ENCODE results near the gene OR52L1.
"Not testable (repeated sequence)": the region's sequence is repeated elsewhere in the genome, so short reads cannot be mapped to it uniquely, and the experiment has no call there.

OR52L1 gene

DNA sequence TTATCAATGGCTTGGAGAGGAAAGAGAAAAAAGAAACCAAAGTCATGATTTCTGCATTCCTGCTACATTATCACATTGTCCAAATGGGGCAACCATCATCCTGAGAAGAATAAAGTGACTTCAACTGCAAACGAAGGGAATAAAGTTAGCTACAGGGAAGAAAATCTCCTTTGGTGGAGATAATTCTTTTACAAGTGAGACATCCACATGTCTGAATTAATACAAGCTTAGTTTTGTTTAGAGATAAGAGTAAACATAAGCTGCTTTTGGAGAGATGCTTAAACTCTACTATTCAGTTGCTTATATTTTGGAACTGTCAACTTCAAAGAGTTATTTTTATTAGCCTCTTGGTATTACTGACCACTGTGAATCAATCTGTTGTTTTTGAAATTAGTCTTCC lies at the start of gene OR52L1:
Gene OR52L1 (minus strand): TSS at position 101 of the 400 bp plus-strand sequence. CDS start 55 bp downstream, at position 46.
- DNase-seq (ENCODE audit: low read depth in 2 of 2, low spot score in 1 of 2): no peak

DNA sequence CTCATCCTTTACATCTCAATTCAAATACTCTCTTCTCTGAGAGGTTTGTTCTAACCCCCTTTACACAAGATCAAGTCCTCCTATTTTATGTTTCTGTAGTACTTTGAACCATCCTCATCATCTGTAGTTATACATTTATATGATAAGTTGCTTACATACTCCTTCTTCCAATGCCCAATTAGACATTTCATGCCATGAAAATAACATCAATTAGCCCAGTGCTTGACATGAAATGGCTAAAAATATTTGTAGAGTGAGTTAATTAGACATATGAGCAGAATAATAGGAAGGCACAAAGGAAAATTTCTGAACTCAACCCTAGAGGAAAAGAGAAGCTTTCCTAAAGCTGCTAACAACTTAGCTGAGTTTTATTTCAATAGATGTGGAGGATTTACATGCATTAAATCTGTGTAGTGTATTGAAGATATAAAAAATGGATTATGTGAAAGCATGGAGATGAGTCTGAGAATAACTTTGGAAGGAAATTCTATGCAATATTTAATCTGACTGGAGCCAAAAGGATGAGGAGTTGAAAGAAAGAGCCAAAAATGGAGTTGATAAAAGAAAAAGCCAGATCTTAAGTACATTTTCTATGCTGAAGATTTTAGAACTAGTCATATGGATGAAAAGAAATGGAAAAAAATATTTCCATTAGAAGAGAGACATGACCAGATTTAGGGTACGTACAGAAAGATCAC lies 44.1 kb upstream of the OR52L1 start, which contains the start of gene OR56A1:
Gene OR56A1 (minus strand): TSS at position 51 of the 698 bp plus-strand sequence. CDS start 3,066 bp downstream, outside the sequence.
- no peak for DNase-seq (ENCODE audit: low read depth in 2 of 2, low spot score in 1 of 2)

GRCh38 chr11:6027501-6027900 lies 40.7 kb upstream of the OR52L1 start:
- no peak for DNase-seq (ENCODE audit: low read depth in 2 of 2, low spot score in 1 of 2)

DNA sequence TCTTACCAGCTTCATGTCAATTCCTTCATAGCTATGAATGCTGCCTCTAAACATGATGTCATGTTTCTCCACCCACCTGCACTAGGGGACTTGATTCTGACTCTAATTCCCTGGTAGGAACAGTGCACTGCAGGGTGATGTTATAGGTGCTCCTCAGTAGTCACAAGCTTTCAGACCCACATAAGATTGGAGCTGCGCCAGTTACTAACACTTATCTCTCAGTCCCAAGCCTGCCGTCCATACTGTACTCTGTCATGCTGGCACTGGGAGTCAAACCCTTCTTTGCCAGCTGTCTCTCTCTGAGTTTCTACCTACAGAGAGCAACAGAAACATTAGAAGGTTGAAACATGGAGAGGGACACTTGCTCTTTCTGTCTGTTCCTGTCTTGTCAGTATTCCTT lies 38.3 kb upstream of the OR52L1 start:
- DNase-seq (ENCODE audit: low read depth in 2 of 2, low spot score in 1 of 2): no peak

DNA sequence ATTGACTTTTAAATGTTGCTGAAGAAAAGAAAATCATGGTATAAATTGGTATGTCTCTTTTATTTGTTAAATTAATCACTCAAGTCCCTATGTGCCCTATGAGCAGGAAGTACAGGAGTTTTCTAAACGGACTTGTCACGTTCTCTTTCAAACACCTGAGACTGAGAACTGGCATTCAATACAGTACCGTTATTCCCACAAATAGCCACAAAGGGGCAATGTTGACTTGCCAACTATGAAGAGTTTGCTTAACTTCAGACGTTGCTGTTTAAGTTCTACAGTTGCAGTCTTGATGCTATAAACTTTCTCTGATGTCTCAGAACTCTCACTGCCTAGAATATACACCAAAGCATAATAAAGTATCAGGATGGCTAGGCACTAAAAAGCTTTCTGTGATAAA lies 36.2 kb upstream of the OR52L1 start:
- no peak for DNase-seq (ENCODE audit: low read depth in 2 of 2, low spot score in 1 of 2)

DNA sequence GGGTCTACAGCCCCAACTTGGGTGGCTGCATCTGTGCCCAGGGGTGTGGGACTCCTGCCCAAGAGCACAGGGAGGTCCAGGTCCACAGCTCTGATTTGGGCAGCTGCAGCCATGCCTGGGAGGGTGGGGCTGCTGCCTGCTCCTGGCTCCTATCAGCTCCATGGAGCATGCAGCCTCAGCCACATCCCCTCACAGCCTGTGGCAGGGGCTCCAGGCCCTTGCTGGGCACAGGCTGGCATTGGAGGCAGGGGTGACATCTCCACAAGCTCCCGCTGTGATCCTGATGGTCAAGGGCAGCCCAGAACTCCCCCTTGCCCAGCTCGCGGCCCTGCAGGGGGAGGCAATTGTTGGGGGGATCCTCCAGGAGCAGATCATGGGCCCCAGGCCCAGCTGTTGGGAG lies 26.3 kb upstream of the OR52L1 start:
- DNase-seq (ENCODE audit: low read depth in 2 of 2, low spot score in 1 of 2): no peak

GRCh38 chr11:6012035-6012668 lies 25.4 kb upstream of the OR52L1 start:
- no peak for DNase-seq (ENCODE audit: low read depth in 2 of 2, low spot score in 1 of 2)

DNA sequence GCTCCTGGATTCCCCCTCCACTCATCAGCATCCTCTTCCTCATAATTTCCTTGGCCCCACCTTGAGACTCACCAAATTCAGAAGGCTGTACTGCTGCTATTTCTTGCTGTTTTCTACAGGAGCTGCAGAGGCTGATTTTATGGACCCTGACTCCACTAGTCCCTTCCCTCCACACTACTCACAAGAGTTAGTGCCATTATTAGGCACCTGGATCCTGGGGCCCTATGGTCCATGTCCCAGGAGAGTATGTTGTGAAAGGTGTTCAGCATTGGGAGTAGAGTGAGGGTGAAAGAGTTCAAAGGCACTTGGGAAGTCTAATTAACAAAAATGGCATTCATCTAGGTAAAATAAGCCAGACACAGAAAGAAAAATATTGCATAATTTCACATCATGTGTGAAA lies 20.1 kb upstream of the OR52L1 start, which contains the start of gene OR56A4:
Gene OR56A4 (minus strand): TSS at position 101 of the 400 bp plus-strand sequence. CDS start 3,954 bp downstream, outside the sequence.
- DNase-seq (ENCODE audit: low read depth in 2 of 2, low spot score in 1 of 2): no peak

DNA sequence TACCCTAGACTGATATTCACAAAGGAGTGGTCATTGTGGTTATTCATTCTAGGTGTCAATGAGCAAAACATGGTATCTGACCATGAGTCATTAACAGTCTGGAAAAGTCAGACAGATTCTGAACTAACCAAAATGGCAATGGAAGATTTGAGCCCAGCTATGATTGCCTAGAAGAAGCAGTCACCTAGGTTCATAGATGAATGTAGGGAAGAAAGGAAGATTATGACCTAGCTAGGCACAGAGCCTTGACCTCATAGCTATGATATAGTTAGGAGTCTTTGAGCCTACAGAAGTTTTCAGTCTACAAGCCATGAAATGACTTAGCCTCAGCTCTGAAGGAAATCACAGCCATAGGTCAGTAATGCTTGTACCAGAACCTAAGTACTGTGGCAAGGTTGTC lies 19.6 kb upstream of the OR52L1 start:
- no peak for DNase-seq (ENCODE audit: low read depth in 2 of 2, low spot score in 1 of 2)

DNA sequence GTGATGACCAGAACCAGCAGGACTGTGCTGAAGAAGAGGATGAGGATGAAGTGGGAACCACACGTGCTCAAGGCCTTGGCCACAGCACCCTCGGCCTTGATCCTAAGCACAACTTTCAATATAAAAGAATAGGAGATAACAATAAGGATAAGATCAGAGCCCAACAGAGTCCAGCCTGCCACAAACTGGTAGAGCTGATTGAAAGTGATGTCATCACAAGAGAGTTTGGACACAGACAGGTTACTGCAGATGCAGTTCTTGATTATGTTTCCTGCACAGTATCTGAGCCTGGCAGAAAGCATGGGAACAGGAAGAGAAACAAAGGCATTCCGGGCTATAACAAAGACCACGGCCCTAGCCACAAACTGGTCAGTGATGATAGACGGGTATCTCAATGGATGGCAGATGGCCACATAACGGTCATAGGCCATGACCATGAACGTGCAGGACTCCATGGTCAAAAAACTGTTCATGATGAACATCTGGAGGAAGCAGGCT lies 15.5 kb upstream of the OR52L1 start:
- no peak for DNase-seq (ENCODE audit: low read depth in 2 of 2, low spot score in 1 of 2)

DNA sequence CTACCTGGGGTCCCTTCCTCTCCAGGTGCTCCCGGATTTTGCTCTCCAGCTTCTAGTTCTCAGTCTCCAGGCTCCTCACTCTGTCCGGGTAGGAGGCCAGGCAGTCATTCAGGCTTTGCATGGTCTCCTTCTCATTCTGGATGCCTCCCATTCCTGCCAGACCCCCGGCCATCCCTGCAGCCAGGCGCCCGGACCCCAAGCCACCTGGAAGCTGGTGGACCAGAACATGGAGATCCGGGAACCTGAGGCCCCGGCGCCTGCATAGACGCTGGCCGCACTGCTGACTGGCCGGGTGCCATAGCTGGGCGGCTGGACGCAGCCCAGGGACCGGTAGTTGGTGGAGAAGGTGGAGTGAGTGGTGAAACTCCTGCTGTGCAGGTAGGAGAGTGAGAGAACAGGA lies 8.0 kb upstream of the OR52L1 start:
- DNase-seq (ENCODE audit: low read depth in 2 of 2, low spot score in 1 of 2): no peak

DNA sequence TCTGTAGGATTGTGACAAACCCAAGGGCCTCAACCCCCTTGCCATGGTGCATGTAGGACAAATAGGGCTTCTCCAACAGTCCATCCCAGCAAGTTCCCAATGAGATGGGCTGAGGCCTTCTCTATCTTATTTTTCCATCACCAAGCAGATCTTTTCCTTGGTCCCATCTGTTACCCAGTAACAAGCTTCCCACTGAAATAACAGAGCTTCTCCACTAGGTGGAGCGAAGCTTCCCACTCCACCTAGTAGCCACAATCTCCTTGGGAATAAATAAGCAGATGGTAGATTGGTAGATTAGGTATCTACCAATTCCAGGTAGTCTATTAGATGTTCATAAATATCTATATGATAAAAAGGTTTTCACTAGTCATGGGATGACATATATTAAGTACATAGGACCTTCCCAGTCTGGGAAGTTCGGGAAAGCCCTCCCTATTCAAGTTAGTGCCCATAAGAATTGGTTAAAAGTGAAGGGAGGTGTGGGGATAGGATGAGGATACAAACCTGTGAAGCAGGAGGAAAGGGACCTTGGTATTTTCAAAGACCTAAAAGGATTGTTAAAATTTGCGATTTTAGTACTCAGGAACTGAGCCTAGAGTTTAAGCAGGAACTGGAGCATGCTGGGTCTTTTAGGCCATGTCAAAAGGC lies 5.9 kb upstream of the OR52L1 start:
- DNase-seq (ENCODE audit: low read depth in 2 of 2, low spot score in 1 of 2): no peak

GRCh38 chr11:5992150-5992549 lies 5.4 kb upstream of the OR52L1 start:
- DNase-seq (ENCODE audit: low read depth in 2 of 2, low spot score in 1 of 2): no peak

DNA sequence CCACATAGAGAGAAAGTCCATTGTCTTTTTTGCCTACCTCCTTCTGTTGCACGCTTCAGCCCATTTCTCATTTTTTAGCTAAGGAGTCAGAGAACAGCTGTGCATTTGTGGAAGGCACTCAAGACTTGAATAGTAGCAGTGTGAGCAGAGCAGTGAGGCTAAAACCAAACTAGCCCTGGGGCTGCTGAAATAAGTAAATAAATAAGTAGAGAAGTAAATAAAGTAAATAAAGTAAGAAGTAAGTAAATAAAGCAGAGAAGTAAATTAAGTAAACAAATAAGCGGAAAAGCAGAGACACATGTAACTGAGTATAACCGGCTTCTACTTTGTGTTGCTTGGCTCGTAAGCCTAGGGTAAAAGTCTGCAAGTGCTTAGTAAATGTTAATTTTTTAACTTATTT lies 2.4 kb upstream of the OR52L1 start:
- DNase-seq (ENCODE audit: low read depth in 2 of 2, low spot score in 1 of 2): no peak

DNA sequence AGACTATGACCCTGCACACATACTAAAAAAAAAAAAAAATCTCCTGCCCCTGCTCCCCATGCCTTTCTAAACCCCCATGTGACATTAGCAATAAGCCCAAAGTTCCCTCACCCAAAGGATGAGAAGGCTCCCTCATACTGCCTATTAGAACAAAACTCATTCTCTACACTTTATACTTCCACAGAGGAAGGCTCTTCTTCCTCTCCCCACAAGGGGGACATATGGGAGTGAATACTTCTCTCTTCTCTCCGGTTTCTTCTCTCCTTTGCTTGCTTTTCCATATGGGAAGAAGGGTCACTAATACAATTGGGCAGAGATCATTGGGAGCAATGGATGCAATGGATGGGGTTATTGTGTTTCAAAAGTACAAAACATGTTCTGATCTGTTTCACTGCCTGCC lies 3.3 kb downstream of the OR52L1 start:
- no peak for DNase-seq (ENCODE audit: low read depth in 2 of 2, low spot score in 1 of 2)

DNA sequence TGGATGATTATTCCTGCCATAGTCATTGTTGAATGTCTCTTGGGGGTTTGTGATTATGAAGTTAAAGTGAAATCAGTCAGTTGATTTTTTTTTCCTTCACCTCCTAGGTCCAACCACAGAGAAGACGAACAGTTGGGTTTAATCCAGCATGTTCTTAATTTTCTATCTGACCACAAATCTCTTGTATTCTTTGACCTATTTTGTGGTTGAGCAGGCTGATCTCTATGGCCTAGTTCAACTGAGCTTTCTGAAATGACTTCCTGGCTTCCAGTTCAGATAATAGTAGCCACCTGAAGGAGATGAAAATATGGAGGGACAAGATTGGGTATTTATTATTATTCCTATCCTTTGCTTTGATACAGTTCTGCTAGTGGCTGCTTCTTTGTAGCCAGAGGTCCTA lies 13.3 kb downstream of the OR52L1 start:
- DNase-seq (ENCODE audit: low read depth in 2 of 2, low spot score in 1 of 2): no peak

- no peak for DNase-seq (ENCODE audit: low read depth in 2 of 2, low spot score in 1 of 2)
These were observed 18.4 kb downstream of the OR52L1 start, which contains the start of gene OR56A5 for GRCh38 chr11:5968394-5968793. TSS of gene OR56A5 (minus strand) at chr11:5968494. CDS start at chr11:5968494, 0 bp downstream.

DNA sequence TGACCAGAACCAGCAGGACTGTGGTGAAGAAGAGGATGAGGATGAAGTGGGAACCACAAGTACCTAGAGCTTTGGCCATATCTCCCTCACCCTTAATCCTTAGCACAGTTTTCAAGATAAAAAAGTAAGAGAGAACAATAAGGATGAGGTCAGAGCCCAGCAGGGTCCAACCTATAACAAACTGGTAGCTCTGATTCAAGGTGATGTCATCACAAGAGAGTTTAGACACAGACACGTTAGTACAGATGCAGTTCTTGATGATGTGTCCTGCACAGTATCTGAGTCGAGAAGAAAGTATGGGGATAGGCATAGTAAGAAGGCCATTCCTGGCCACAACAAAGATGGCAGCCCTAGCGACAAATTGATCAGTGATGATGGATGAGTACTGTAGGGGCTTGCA lies 19.1 kb downstream of the OR52L1 start:
- no peak for DNase-seq (ENCODE audit: low read depth in 2 of 2, low spot score in 1 of 2)

GRCh38 chr11:5966958-5967357 lies 19.8 kb downstream of the OR52L1 start:
- DNase-seq (ENCODE audit: low read depth in 2 of 2, low spot score in 1 of 2): no peak

- DNase-seq (ENCODE audit: low read depth in 2 of 2, low spot score in 1 of 2): not testable (repeated sequence)
These were observed 26.0 kb downstream of the OR52L1 start for GRCh38 chr11:5960704-5961320.

GRCh38 chr11:5955586-5955985 lies 31.2 kb downstream of the OR52L1 start:
- DNase-seq (ENCODE audit: low read depth in 2 of 2, low spot score in 1 of 2): no peak
